ENCODE measurements around the gene CDK14.
"Not testable (repeated sequence)": the region's sequence is repeated elsewhere in the genome, so short reads cannot be mapped to it uniquely, and the experiment has no call there.

Gene CDK14

GRCh38 chr7:91149341-91150246 is 553.5 kb downstream of the CDK14 start:
- DNase-seq (ENCODE audit: low read depth in 2 of 2), result no peak

- no peak for DNase-seq (ENCODE audit: low read depth in 2 of 2)
Measured at GRCh38 chr7:91151916-91152315, 555.8 kb downstream of the CDK14 start.

GRCh38 chr7:91156316-91157185 is 560.4 kb downstream of the CDK14 start:
- DNase-seq (ENCODE audit: low read depth in 2 of 2), result no peak

- DNase-seq (ENCODE audit: low read depth in 2 of 2), result no peak
Measured at GRCh38 chr7:91157579-91158320, 561.6 kb downstream of the CDK14 start.

- DNase-seq (ENCODE audit: low read depth in 2 of 2), result no peak
Measured at GRCh38 chr7:91162436-91162835, 566.3 kb downstream of the CDK14 start.

GRCh38 chr7:91164506-91164905 is 568.4 kb downstream of the CDK14 start:
- no peak for DNase-seq (ENCODE audit: low read depth in 2 of 2)

- DNase-seq (ENCODE audit: low read depth in 2 of 2), result no peak
Measured at GRCh38 chr7:91165006-91165845, 569.1 kb downstream of the CDK14 start.

- DNase-seq (ENCODE audit: low read depth in 2 of 2), result no peak
Measured at GRCh38 chr7:91165846-91166230, 569.7 kb downstream of the CDK14 start.

- no peak for DNase-seq (ENCODE audit: low read depth in 2 of 2)
Measured at GRCh38 chr7:91168871-91169829, 573.0 kb downstream of the CDK14 start.

- no peak for DNase-seq (ENCODE audit: low read depth in 2 of 2)
Measured at GRCh38 chr7:91169830-91170191, 573.7 kb downstream of the CDK14 start.

- not testable (repeated sequence) for DNase-seq (ENCODE audit: low read depth in 2 of 2)
Measured at GRCh38 chr7:91173265-91173664, 577.1 kb downstream of the CDK14 start.

- no peak for DNase-seq (ENCODE audit: low read depth in 2 of 2)
Measured at GRCh38 chr7:91180746-91181145, 584.6 kb downstream of the CDK14 start.

GRCh38 chr7:91181949-91182348 is 585.8 kb downstream of the CDK14 start:
- no peak for DNase-seq (ENCODE audit: low read depth in 2 of 2)

- DNase-seq (ENCODE audit: low read depth in 2 of 2), result no peak
Measured at GRCh38 chr7:91182819-91183764, 587.0 kb downstream of the CDK14 start.

- no peak for DNase-seq (ENCODE audit: low read depth in 2 of 2)
Measured at GRCh38 chr7:91185771-91186170, 589.6 kb downstream of the CDK14 start.

- no peak for DNase-seq (ENCODE audit: low read depth in 2 of 2)
Measured at GRCh38 chr7:91187061-91187460, 590.9 kb downstream of the CDK14 start.

GRCh38 chr7:91191771-91192170 is 595.6 kb downstream of the CDK14 start:
- DNase-seq (ENCODE audit: low read depth in 2 of 2), result no peak

GRCh38 chr7:91193141-91193540 is 597.0 kb downstream of the CDK14 start:
- DNase-seq (ENCODE audit: low read depth in 2 of 2), result no peak

GRCh38 chr7:91194841-91195240 is 598.7 kb downstream of the CDK14 start:
- DNase-seq (ENCODE audit: low read depth in 2 of 2), result no peak
